ENCODE results near the gene TUBGCP4. TPM values are rescaled to one million over a fixed set of nuclear protein-coding genes. Genes with fewer than 3 reads are reported as not detected.

Gene TUBGCP4
- total RNA-seq, 4 donors from 2014 or later = 12.3 to 19.4 (median 15.3) TPM

- WGBS, 2 donors = 95 to 98% methylated on average over 7 of the region's 7 CpGs
These were observed 65.5 kb downstream of the TUBGCP4 start for GRCh38 chr15:43436395-43436794.

GRCh38 chr15:43439268-43439667 is 68.4 kb downstream of the TUBGCP4 start:
- DNase-seq (ENCODE audit: low spot score in 2 of 2) = no peak
- 84 to 91% methylated on average over 3 of the region's 3 CpGs for WGBS, 2 donors
- TF ChIP-seq CTCF (IDR thresholded peaks at IDR 0.05) = no peak
- TF ChIP-seq POLR2A (IDR thresholded peaks at IDR 0.05) = no peak
- intact Hi-C loops (cut with DNase I; ENCODE audit: low total_unique reads) = no loop called here
- H3K4me3 ChIP-seq (ENCODE audit: low read depth, poor library complexity, severe bottlenecking) = no peak overlapping the region

More at GRCh38 chr15:43436395-43436794, 65.5 kb downstream of the TUBGCP4 start:
- intact Hi-C loops (cut with DNase I; ENCODE audit: low total_unique reads) = no loop called here
- H3K4me3 ChIP-seq (ENCODE audit: low read depth, poor library complexity, severe bottlenecking) = no peak overlapping the region
- no peak for DNase-seq (ENCODE audit: low spot score in 2 of 2)
- TF ChIP-seq POLR2A (IDR thresholded peaks at IDR 0.05) (no peak), CTCF (IDR thresholded peaks at IDR 0.05) (no peak)

- H3K4me3 ChIP-seq (ENCODE audit: low read depth, poor library complexity, severe bottlenecking) = no peak overlapping the region
- intact Hi-C loops (cut with DNase I; ENCODE audit: low total_unique reads) = no loop called here
- 15 to 18% methylated on average over 4 of the region's 4 CpGs for WGBS, 2 donors
- DNase-seq (ENCODE audit: low spot score in 2 of 2) = peak in 1 of 2 donors; percentile 59
- no peak for TF ChIP-seq CTCF (IDR thresholded peaks at IDR 0.05)
- no peak for TF ChIP-seq POLR2A (IDR thresholded peaks at IDR 0.05)
These were observed 69.9 kb downstream of the TUBGCP4 start for GRCh38 chr15:43440721-43441281.

- no peak for DNase-seq (ENCODE audit: low spot score in 2 of 2)
- TF ChIP-seq POLR2A (IDR thresholded peaks at IDR 0.05) (no peak), CTCF (IDR thresholded peaks at IDR 0.05) (no peak)
- intact Hi-C loops (cut with DNase I; ENCODE audit: low total_unique reads) = no loop called here
- H3K4me3 ChIP-seq (ENCODE audit: low read depth, poor library complexity, severe bottlenecking) = no peak overlapping the region
These were observed 70.4 kb downstream of the TUBGCP4 start for GRCh38 chr15:43441316-43441715.

DNA sequence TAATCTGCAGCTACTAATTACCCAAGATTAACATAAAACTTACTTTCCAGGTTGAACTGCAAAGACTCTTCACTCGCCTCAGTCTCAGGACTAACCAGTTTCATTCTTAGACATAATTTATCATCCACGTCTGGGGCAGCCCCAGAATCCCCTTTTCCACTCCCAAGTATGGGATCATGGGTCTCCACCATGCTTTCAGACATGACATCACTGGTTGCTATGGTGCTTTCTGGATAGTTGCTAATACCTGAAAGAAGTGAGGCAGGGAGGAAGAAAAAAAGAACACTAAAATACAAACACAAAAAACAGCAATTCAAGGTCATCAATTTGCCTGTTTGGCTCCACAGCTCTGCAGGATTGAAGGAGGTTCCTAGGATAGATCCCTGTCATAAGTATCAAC is 75.4 kb downstream of the TUBGCP4 start:
- TF ChIP-seq CTCF (IDR thresholded peaks at IDR 0.05) (no peak), POLR2A (IDR thresholded peaks at IDR 0.05) (no peak)
- 79 to 91% methylated on average over 2 of the region's 2 CpGs for WGBS, 2 donors
- intact Hi-C loops (cut with DNase I; ENCODE audit: low total_unique reads) = no loop called here

GRCh38 chr15:43449981-43450380 is 79.1 kb downstream of the TUBGCP4 start:
- no peak for DNase-seq (ENCODE audit: low spot score in 2 of 2)
- 93 to 98% methylated on average over 1 of the region's 1 CpG for WGBS, 2 donors
- TF ChIP-seq CTCF (IDR thresholded peaks at IDR 0.05) (no peak), POLR2A (IDR thresholded peaks at IDR 0.05) (no peak)
- H3K4me3 ChIP-seq (ENCODE audit: low read depth, poor library complexity, severe bottlenecking) = no peak overlapping the region
- intact Hi-C loops (cut with DNase I; ENCODE audit: low total_unique reads) = no loop called here

More for the DNA sequence above, 75.4 kb downstream of the TUBGCP4 start:
- DNase-seq (ENCODE audit: low spot score in 2 of 2) = no peak
- no peak overlapping the region for H3K4me3 ChIP-seq (ENCODE audit: low read depth, poor library complexity, severe bottlenecking)

All from lower leg skin (tissue), 4 donors.